NCI-H128 (cell line): Measurements from ENCODE around the gene TNPO3.
"Not testable (repeated sequence)": the region's sequence is repeated elsewhere in the genome, so short reads cannot be mapped to it uniquely, and the experiment has no call there.

Experiments used
- DNase-seq: peaks from one replicate; lab custom pipeline; 2025; ENCODE audit not compliant: unreplicated experiment; lab: John Stamatoyannopoulos, UW

TNPO3 gene

GRCh38 chr7:128968624-128969023 is 86.3 kb downstream of the TNPO3 start:
- DNase-seq = no peak

- DNase-seq = no peak
These were observed 91.6 kb downstream of the TNPO3 start for GRCh38 chr7:128963327-128963757.

GRCh38 chr7:128962899-128963298 is 92.0 kb downstream of the TNPO3 start:
- no peak for DNase-seq

GRCh38 chr7:128961030-128961659 is 93.8 kb downstream of the TNPO3 start:
- DNase-seq = no peak

- no peak for DNase-seq
These were observed 95.6 kb downstream of the TNPO3 start for GRCh38 chr7:128959296-128959695.

GRCh38 chr7:128955981-128956380 is 98.9 kb downstream of the TNPO3 start:
- no peak for DNase-seq

DNA sequence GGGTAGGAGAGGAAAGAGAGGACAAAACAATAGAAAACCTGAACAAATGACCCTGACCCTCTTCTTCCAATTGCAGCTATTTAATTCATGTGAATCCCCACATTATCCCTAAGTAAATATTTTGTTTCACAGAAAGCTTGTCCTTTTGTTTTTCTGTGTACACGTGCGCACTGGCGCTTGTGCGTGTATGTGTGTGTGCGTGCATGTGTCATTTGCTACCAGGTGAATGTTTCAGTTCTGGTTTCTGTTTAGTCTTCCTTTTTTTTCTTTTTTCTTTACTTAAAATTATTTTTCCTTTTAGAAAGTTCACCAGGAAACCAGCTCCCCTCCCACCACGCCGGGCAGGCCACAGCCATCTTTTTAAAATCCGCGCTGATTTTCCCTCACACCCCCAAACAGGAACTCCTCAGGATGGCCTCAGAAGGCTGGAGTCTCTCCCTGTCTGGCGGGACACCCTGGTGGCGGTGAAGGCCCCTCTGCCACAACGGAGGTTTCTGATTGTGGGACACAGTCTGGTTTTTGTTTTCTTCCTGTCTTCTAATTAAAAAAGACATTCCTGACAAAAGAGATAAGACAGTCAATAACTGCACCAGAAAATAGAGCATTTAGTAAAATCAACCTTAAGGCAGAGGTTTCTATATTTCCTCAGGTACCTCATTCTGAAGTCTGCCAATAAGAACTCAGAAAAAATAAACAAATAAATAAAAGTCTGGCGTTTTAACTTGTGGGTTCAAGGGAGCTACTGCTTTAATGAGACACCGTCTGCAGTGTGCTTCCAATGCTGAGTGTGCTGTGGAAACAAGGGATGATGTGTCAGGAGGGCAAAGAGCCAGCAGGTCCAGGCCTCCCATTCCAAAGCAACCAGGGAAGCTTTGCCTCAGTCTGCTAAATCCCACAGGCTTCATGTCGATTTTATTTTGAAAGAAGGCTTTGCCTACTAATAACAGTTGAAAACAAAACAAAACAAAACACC is 99.8 kb downstream of the TNPO3 start:
- no peak for DNase-seq

DNA sequence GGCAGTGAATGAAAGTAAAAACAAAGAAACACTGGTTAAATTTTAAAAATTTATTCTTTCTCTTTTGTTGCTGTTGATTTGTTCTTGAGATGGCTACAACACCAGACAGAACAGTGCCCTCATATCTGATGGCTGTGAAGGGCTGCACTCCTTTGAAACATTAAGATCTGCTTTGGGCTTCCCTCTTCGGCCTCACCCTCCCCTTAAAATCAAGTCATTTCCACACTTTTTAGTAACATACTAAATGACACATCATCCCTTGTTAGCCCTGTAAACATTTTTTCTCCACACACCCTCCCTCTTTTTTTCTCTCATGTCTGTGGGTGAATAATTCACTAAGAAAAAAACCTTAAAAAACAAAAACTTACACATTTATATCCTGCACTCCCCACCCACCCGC is 100.8 kb downstream of the TNPO3 start:
- no peak for DNase-seq

- no peak for DNase-seq
These were observed 103.6 kb downstream of the TNPO3 start for GRCh38 chr7:128951296-128951695.

DNA sequence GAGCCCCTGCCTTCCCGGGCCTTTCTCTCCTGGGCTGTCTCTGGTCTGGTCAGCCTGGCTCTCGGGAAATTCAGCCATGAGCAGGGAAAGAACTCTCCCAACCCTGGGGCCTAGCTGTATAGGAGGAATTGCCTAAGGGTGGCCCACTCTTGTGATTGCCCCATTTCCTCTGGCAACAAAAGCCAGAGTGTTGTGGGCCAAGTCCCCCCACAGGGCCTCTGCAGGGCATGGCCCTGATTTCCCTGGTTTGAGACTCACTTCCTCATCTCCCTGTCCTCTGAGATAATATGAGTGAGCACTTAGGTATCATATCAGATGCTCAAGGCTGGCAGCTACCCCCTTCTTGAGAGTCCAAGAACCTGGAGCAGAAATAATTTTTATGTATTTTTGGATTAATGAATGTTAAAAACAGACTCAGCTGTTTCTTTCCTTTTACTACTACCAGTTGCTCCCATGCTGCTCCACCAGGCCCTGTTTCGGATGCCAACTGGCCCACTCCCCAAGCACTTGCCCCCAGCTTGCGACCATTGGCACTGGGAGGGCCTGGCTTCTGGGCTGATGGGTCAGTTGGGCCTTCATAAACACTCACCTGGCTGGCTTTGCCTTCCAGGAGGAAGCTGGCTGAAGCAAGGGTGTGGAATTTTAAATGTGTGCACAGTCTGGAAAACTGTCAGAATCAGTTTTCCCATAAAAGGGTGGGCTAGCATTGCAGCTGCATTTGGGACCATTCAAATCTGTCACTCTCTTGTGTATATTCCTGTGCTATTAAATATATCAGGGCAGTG is 105.7 kb downstream of the TNPO3 start:
- DNase-seq = no peak

DNA sequence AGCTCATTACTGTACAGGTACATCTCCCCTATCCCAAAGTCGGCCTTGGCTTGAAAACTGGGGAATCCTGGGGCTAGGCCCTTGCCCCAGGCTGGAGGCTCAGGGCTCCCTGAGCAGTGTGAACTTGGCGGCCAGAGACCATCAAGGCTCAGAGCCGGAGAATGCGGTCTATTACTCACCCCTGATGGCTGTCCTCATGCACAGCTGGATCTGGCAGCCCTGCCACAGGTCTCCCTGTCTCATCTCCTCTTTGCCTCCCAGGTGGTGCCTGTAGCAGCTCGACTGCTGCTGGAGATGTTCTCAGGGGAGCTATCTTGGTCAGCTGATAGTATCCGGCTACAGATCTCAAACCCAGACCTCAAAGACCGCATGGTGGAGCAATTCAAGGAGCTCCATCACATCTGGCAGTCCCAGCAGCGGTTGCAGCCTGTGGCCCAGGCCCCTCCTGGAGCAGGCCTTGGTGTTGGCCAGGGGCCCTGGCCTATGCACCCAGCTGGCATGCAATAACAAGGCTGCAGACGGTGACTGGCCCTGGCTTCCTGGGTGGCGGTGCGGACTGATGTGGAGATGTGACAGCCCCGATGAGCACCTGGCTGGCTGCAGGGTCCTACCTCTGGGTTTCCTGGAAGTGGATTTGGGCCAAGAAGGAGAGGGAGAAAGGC is 106.5 kb downstream of the TNPO3 start:
- no peak for DNase-seq

GRCh38 chr7:128947854-128948253 is 107.1 kb downstream of the TNPO3 start:
- no peak for DNase-seq

GRCh38 chr7:128946936-128947830 is 107.7 kb downstream of the TNPO3 start:
- DNase-seq = no peak

GRCh38 chr7:128945668-128946366 is 109.1 kb downstream of the TNPO3 start:
- no peak for DNase-seq

GRCh38 chr7:128944487-128945236 is 110.2 kb downstream of the TNPO3 start:
- no peak for DNase-seq

DNA sequence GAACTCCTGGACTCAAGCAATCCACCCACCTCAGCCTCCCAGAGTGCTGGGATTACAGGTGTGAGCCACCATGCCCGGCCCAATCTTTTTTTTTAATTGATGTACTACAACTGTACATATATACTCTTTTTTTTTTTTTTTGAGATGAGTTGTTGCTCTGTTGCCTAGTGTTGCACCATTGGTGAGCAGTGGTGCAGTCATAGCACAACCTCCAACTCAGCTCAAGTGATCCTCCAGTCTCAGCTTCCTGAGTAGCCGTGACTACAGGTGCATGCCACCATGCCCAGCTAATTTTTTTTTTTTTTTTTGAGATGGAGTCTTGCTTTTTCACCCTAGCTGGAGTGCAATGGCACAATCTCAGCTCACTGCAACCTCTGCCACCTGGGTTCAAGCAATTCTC is 111.7 kb downstream of the TNPO3 start:
- not testable (repeated sequence) for DNase-seq

DNA sequence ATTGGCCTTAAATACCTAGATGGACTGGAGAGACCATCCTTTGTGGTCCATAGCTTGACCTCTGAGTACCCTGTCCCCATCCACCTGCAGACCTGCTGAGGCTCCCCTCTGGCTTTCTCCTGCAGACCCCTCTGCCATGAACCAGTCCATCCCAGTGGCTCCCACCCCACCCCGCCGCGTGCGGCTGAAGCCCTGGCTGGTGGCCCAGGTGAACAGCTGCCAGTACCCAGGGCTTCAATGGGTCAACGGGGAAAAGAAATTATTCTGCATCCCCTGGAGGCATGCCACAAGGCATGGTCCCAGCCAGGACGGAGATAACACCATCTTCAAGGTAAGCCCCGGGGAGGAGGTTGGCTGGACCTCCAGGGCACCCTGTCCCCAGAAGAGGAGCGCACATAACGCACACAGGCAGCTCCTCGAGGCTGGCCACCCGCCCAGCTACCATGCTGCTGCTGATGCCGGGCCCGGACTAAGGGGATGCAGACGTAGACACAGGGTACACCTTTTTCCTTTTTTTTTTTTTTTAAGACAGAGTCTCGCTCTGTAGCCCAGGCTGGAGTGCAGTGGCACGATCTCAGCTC is 112.9 kb downstream of the TNPO3 start:
- DNase-seq = no peak

- DNase-seq = no peak
These were observed 113.5 kb downstream of the TNPO3 start for GRCh38 chr7:128941323-128941890.
